ENCODE data around the gene DAGLA.

DNA sequence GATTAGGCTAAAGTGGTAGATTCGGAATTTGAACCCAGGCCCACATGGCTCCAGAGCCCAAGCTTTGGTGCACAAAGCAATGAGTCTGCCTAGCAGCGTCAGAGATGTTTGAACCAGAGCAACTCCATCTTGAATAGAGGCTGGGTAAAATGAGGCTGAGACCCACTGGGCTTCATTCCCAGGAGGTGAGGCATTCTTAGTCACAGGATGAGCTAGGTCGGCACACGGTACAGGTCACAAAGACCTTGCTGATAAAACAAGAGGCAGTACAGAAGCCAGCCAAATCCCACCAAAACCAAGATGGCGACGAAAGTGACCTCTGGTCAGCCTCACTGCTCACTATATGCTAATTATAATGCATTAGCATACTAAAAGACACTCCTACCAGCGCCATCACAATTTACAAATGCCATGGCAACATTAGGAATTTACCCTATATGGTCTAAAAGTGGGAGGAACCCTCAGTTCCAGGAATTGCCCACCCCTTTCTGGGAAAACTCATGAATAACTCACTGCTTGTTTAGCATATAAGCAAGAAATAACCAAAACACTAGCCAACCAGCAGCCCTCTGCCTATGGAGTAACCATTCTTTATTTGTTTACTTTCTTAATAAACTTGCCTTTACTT is 40.3 kb upstream of the DAGLA start:
- TF ChIP-seq, protein P1, sequence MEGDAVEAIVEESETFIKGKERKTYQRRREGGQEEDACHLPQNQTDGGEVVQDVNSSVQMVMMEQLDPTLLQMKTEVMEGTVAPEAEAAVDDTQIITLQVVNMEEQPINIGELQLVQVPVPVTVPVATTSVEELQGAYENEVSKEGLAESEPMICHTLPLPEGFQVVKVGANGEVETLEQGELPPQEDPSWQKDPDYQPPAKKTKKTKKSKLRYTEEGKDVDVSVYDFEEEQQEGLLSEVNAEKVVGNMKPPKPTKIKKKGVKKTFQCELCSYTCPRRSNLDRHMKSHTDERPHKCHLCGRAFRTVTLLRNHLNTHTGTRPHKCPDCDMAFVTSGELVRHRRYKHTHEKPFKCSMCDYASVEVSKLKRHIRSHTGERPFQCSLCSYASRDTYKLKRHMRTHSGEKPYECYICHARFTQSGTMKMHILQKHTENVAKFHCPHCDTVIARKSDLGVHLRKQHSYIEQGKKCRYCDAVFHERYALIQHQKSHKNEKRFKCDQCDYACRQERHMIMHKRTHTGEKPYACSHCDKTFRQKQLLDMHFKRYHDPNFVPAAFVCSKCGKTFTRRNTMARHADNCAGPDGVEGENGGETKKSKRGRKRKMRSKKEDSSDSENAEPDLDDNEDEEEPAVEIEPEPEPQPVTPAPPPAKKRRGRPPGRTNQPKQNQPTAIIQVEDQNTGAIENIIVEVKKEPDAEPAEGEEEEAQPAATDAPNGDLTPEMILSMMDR (IDR thresholded peaks at IDR 0.05) = no peak
- TF ChIP-seq POLR2A (IDR thresholded peaks at IDR 0.05) = no peak
